ENCODE data around the gene TMEM179B. TPM values are rescaled to one million over a fixed set of nuclear protein-coding genes. Genes with fewer than 3 reads are reported as not detected.
A peak's percentile ranks its signal among the peaks of the same experiment; 100 is the strongest.
"Not testable (repeated sequence)": the region's sequence is repeated elsewhere in the genome, so short reads cannot be mapped to it uniquely, and the experiment has no call there.

Gene TMEM179B
- total RNA-seq, 1 donor from 2014 or later, result 47.7 TPM

DNA sequence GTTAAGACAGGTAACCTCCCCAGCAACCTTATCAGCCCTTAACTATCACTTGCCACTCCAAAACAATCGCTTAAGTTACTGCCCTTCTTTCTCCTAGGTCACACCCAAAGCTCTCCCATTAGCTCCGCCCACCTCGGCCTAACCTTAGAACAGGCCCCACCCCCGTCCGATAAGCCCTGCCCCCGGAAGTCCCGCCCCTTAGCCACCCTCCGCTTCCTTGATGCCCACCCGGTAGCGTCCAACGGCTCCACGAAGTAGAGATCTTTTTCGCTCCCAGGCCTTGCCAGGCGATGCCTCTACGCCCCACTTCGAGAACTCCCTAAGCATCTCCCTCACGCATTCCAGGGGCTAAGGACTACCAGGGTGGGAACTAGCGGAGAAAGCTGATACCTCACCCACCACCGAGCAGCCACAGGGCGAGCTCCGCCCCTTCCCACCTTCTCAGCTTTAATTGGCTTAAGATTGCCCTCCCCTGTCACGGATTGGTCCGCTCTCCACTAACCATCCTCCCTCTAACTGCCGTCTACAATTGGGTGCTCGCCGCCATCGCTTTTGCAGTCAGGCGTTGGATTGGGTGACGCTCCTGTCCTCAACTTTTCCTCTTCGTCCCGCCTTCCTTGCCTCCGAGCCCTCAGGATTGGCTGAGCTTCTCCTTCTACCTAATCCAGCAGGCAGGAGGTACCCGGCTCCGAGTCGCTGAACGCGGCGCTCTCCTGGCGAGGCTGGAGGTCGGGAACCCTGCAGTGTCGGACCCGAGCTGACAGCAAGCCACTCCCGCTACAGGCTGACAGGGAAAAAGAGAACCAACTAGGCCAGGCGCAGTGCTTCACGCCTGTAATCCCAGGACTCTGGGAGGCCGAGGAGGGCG is 33.2 kb upstream of the TMEM179B start, which contains the start of gene ZBTB3:
ZBTB3 (minus strand) TSS at position 425 of the 868 bp plus-strand sequence. CDS start 496 bp downstream, outside the sequence.
- peaks cover 4% of the 10 kb centered on the region for H3K36me3 Mint-ChIP-seq (ENCODE audit: unreplicated experiment)
- peak within 1 kb of the TSS; percentile 99 for H3K27ac Mint-ChIP-seq (ENCODE audit: unreplicated experiment)
- H3K9me3 Mint-ChIP-seq (ENCODE audit: unreplicated experiment), result no peaks in the 10 kb centered on the region
- peaks cover 17% of the 10 kb centered on the region for H3K4me1 Mint-ChIP-seq (ENCODE audit: unreplicated experiment)
- H3K4me3 Mint-ChIP-seq (ENCODE audit: unreplicated experiment), result peak within 1 kb of the TSS; percentile 95
- TF ChIP-seq, protein P1, sequence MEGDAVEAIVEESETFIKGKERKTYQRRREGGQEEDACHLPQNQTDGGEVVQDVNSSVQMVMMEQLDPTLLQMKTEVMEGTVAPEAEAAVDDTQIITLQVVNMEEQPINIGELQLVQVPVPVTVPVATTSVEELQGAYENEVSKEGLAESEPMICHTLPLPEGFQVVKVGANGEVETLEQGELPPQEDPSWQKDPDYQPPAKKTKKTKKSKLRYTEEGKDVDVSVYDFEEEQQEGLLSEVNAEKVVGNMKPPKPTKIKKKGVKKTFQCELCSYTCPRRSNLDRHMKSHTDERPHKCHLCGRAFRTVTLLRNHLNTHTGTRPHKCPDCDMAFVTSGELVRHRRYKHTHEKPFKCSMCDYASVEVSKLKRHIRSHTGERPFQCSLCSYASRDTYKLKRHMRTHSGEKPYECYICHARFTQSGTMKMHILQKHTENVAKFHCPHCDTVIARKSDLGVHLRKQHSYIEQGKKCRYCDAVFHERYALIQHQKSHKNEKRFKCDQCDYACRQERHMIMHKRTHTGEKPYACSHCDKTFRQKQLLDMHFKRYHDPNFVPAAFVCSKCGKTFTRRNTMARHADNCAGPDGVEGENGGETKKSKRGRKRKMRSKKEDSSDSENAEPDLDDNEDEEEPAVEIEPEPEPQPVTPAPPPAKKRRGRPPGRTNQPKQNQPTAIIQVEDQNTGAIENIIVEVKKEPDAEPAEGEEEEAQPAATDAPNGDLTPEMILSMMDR (IDR thresholded peaks at IDR 0.05), result no peak
- peak; percentile 98 for DNase-seq (ENCODE audit: extremely low spot score, unreplicated experiment)
- H3K27me3 Mint-ChIP-seq (ENCODE audit: unreplicated experiment), result no peaks in the 10 kb centered on the region

DNA sequence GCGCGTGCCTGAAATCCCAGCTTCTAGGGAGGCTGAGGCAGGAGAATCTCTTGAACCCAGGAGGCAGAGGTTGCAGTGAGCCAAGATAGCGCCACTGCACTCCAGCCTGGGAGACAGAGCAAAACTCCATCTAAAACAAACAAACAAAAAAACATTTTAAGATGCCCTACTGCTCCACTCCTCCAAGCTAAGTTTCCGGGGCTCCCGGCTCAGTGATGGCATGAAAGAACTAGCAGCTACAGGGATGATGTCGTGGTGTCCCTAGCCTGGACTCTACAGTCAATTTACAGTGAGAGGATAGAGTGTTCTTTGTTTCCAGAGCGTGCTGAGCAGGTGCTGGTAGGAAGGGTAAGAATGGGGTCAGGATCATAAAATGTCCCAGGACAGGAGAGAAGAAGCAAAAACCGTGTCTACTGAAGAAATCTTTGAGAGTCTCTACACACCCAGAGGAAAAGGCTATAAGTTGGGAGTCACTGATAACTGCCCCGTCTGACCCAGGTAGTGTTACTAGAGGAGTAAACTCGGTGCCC is 32.1 kb upstream of the TMEM179B start:
- H3K27me3 Mint-ChIP-seq (ENCODE audit: unreplicated experiment), result no peaks in the 10 kb centered on the region
- H3K27ac Mint-ChIP-seq (ENCODE audit: unreplicated experiment), result peak overlapping the region; percentile 7
- peaks cover 1% of the 10 kb centered on the region for H3K36me3 Mint-ChIP-seq (ENCODE audit: unreplicated experiment)
- H3K9me3 Mint-ChIP-seq (ENCODE audit: unreplicated experiment), result no peaks in the 10 kb centered on the region
- no peak for DNase-seq (ENCODE audit: extremely low spot score, unreplicated experiment)
- TF ChIP-seq, protein P1 (IDR thresholded peaks at IDR 0.05), result no peak
- H3K4me1 Mint-ChIP-seq (ENCODE audit: unreplicated experiment), result peaks cover 15% of the 10 kb centered on the region
- H3K4me3 Mint-ChIP-seq (ENCODE audit: unreplicated experiment), result peak overlapping the region; percentile 95

DNA sequence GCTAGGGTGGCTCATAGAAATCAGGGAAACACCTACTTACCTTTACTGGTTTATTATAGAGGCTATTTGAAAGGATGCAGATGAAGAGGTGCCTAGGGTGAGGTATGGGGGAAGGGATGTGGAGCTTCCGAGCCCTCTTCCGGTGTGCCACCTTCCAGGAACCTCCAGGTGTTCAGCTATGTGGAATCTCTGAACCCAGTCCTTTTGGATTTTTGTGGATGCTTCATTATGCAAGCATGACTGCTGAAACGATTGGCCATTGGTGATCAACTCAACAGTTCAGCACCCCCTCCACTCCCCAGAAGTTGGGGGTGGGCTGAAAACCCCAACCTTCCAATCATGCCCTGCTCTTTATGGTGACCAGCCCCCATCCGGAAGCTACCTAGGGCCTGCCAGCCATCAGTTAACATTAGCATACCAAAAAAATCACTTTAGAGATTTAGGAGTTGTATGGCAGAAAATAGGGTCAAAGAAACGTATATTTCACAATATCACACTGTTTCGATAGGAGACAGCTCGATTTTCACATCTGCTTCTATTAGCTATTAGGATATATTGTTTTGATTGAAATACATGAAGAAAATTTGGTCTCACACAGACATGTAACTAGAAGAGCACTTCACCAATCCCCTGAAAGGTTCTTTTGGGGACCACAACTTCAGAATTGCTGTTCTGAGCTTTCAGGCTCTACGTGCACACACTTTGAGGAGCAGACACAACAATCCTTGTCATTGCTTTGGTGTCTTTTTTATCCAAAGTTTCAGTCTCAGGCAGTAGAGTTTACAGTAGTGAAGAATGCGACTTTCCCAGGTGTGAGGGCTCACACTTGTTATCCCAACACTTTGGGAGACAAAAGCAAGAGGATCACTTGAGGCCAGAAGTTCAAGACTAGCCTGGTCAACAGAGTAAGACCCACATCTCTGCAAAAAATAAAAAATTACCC is 29.1 kb upstream of the TMEM179B start:
- H3K27me3 Mint-ChIP-seq (ENCODE audit: unreplicated experiment), result no peaks in the 10 kb centered on the region
- no peak for DNase-seq (ENCODE audit: extremely low spot score, unreplicated experiment)
- peaks cover 26% of the 10 kb centered on the region for H3K4me1 Mint-ChIP-seq (ENCODE audit: unreplicated experiment)
- no peak overlapping the region for H3K4me3 Mint-ChIP-seq (ENCODE audit: unreplicated experiment)
- no peak overlapping the region for H3K27ac Mint-ChIP-seq (ENCODE audit: unreplicated experiment)
- peaks cover 3% of the 10 kb centered on the region for H3K36me3 Mint-ChIP-seq (ENCODE audit: unreplicated experiment)
- H3K9me3 Mint-ChIP-seq (ENCODE audit: unreplicated experiment), result no peaks in the 10 kb centered on the region
- TF ChIP-seq, protein P1 (IDR thresholded peaks at IDR 0.05), result no peak

DNA sequence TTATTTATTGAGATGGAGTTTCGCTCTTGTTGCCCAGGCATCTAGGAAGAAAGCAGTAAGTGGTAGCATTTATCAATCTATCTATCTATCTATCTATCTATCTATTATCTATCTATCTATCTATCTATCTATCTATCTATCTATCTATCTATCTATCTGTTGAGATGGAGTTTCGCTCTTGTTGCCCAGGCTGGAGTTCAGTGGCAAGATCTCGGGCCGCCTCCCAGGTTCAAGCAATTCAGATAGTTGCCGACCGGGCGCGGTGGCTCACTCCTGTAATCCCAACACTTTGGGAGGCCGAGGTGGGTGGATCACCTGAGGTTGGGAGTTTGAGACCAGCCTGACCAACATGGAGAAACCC is 26.4 kb upstream of the TMEM179B start:
- H3K36me3 Mint-ChIP-seq (ENCODE audit: unreplicated experiment); DNase-seq (ENCODE audit: extremely low spot score, unreplicated experiment); H3K27me3 Mint-ChIP-seq (ENCODE audit: unreplicated experiment); H3K9me3 Mint-ChIP-seq (ENCODE audit: unreplicated experiment): not testable (repeated sequence)
- peak overlapping the region; percentile 90 for H3K27ac Mint-ChIP-seq (ENCODE audit: unreplicated experiment)
- peak overlapping the region; percentile 94 for H3K4me3 Mint-ChIP-seq (ENCODE audit: unreplicated experiment)
- H3K4me1 Mint-ChIP-seq (ENCODE audit: unreplicated experiment), result peaks cover 17% of the 10 kb centered on the region

DNA sequence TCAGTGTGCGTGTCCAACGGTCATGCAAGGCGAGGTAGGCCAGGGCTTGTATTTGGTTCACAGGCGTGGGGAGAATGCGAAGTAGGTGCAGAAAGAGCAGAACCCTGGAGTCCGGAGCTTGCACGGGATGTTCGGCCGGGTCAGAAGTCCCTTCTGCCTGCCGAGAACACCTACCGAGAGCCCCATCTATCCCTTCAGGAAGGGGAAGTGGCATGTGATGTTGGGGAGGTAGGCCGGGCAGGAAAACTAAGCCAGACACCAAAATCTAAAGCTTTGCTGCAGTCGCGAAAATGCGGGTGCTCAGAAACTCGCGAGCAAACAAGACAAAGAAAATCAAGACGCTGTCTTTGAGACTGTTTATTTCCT is 16.4 kb upstream of the TMEM179B start:
- TF ChIP-seq, protein P1 (IDR thresholded peaks at IDR 0.05), result no peak
- no peak for DNase-seq (ENCODE audit: extremely low spot score, unreplicated experiment)
- peak overlapping the region; percentile 97 for H3K27ac Mint-ChIP-seq (ENCODE audit: unreplicated experiment)

More for the DNA sequence above, 16.4 kb upstream of the TMEM179B start:
- H3K9me3 Mint-ChIP-seq (ENCODE audit: unreplicated experiment), result no peaks in the 10 kb centered on the region
- no peaks in the 10 kb centered on the region for H3K27me3 Mint-ChIP-seq (ENCODE audit: unreplicated experiment)
- H3K4me1 Mint-ChIP-seq (ENCODE audit: unreplicated experiment), result peaks cover 25% of the 10 kb centered on the region
- peaks cover 8% of the 10 kb centered on the region for H3K36me3 Mint-ChIP-seq (ENCODE audit: unreplicated experiment)
- peak overlapping the region; percentile 90 for H3K4me3 Mint-ChIP-seq (ENCODE audit: unreplicated experiment)
